ENCODE measurements around the gene ZNF587.

GRCh38 chr19:57830071-57830602 lies 19.5 kb upstream of the ZNF587 start, which contains the start of gene ZNF587B:
- TF ChIP-seq, protein P1, sequence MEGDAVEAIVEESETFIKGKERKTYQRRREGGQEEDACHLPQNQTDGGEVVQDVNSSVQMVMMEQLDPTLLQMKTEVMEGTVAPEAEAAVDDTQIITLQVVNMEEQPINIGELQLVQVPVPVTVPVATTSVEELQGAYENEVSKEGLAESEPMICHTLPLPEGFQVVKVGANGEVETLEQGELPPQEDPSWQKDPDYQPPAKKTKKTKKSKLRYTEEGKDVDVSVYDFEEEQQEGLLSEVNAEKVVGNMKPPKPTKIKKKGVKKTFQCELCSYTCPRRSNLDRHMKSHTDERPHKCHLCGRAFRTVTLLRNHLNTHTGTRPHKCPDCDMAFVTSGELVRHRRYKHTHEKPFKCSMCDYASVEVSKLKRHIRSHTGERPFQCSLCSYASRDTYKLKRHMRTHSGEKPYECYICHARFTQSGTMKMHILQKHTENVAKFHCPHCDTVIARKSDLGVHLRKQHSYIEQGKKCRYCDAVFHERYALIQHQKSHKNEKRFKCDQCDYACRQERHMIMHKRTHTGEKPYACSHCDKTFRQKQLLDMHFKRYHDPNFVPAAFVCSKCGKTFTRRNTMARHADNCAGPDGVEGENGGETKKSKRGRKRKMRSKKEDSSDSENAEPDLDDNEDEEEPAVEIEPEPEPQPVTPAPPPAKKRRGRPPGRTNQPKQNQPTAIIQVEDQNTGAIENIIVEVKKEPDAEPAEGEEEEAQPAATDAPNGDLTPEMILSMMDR (IDR thresholded peaks at IDR 0.05), result no peak
- no peak for TF ChIP-seq POLR2A (IDR thresholded peaks at IDR 0.05)

All from lower leg skin (tissue), 3 donors.